HG03342 (cell line): ENCODE data around the gene SMPD4.
"Not testable (repeated sequence)": the region's sequence is repeated elsewhere in the genome, so short reads cannot be mapped to it uniquely, and the experiment has no call there.

Source experiments
- ATAC-seq: cut with Tn5 transposase; IDR thresholded peaks from one replicate; pipeline ENCODE4 v1.9.1; 2021; ENCODE audit warnings: mild to moderate bottlenecking, moderate library complexity; ENCODE audit not compliant: unreplicated experiment

The SMPD4 gene, protein sequence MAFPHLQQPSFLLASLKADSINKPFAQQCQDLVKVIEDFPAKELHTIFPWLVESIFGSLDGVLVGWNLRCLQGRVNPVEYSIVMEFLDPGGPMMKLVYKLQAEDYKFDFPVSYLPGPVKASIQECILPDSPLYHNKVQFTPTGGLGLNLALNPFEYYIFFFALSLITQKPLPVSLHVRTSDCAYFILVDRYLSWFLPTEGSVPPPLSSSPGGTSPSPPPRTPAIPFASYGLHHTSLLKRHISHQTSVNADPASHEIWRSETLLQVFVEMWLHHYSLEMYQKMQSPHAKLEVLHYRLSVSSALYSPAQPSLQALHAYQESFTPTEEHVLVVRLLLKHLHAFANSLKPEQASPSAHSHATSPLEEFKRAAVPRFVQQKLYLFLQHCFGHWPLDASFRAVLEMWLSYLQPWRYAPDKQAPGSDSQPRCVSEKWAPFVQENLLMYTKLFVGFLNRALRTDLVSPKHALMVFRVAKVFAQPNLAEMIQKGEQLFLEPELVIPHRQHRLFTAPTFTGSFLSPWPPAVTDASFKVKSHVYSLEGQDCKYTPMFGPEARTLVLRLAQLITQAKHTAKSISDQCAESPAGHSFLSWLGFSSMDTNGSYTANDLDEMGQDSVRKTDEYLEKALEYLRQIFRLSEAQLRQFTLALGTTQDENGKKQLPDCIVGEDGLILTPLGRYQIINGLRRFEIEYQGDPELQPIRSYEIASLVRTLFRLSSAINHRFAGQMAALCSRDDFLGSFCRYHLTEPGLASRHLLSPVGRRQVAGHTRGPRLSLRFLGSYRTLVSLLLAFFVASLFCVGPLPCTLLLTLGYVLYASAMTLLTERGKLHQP

DNA sequence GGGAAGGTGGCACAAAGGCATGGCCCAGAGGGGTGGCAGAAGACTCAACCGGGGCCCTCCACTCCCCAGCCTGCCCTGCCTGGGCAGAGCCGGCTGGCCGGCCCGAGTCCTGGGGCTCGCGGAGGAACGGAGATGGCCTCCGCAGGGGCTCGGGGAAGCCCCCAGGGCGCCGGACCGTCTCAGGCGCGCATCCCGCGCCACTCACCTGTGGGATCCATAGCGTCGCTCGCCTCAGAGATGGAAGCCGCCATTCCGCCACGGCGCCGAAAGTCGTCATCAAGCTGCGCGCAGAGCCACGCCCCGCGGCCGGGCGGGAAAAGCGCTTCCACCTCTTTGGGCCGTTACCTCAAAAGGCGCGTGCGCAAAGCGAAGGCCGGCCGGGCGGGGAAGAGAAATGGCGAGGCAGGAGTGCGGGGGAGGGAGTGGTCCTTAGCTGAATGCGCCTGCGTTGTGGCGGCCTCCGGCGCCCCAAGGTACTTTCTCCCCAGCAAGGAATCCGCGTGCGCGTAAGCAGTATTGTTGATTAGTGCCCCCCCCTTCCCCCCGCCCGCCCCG, at the start of gene SMPD4:
Gene SMPD4 (minus strand): TSS at position 278 of the 555 bp plus-strand sequence. CDS start 5,010 bp downstream, outside the sequence.
- ATAC-seq, result peak; percentile 61

- ATAC-seq, result not testable (repeated sequence)
Measured at GRCh38 chr2:130230907-130231306, 49.5 kb upstream of the SMPD4 start.

- not testable (repeated sequence) for ATAC-seq
Measured at GRCh38 chr2:130230376-130230775, 49.0 kb upstream of the SMPD4 start.

DNA sequence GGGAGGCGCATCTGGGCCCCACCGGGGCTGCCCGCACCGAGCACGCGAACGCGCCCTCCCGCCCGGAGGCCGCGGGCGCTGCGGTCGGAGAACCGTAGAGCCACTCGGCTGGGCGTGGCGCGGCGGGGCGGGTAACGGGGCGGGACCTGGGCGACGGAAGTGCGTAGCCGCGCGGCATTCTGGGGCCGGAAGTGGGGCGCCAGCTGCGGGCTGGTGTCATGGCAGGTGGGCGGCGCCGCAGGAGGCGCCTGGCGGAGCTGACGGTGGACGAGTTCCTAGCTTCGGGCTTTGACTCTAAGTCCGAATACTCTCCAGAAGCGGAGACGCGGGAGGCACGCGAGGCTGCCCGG, 47.7 kb upstream of the SMPD4 start:
- ATAC-seq, result not testable (repeated sequence)

GRCh38 chr2:130228467-130229160, 47.2 kb upstream of the SMPD4 start:
- ATAC-seq, result not testable (repeated sequence)

DNA sequence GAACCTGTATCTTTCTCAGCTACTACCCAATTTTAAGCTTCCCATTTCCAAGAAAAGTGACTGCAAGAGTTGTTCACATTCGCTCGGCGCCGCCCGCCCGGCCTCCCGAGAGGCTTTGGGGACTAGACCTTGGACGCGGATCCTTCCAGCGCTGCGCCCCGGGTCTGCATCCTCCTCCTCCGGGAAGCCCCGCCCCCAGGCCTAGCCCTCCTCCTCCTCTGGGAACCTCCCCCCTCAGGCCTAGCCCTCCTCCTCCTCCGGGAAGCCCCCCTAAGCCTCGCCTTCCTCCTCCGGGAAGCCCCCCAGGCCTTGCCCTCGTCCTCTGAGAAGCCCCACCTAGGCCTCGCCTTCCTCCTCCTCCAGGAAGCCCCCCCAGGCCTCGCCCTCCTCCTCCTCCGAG, 46.6 kb upstream of the SMPD4 start:
- ATAC-seq, result not testable (repeated sequence)

DNA sequence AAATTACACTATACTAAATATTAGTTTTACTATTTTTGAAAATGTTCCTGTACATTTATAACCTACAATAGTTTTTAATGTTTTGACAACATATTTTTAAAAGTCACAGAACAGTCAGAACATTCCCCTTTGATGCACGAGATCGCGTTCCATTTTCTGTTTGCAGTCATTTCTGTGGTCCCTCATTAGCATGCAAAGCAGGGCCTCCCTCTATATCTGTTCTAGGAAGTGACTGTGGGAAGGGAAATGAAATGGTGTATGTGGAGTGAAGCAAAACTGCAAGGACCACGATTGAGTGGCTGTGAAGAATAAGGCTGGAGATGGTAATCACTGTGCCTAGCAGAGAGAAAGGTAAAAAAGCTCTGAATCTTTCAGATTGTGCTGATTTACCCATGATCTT, 41.1 kb upstream of the SMPD4 start:
- peak; percentile 81 for ATAC-seq

- ATAC-seq, result not testable (repeated sequence)
Measured at GRCh38 chr2:130220505-130220904, 39.1 kb upstream of the SMPD4 start.

GRCh38 chr2:130219147-130219546, 37.7 kb upstream of the SMPD4 start:
- ATAC-seq, result not testable (repeated sequence)

GRCh38 chr2:130207051-130207450, 25.6 kb upstream of the SMPD4 start:
- not testable (repeated sequence) for ATAC-seq

- ATAC-seq, result not testable (repeated sequence)
Measured at GRCh38 chr2:130203150-130203549, 21.7 kb upstream of the SMPD4 start.

GRCh38 chr2:130202518-130202917, 21.1 kb upstream of the SMPD4 start:
- ATAC-seq, result not testable (repeated sequence)

DNA sequence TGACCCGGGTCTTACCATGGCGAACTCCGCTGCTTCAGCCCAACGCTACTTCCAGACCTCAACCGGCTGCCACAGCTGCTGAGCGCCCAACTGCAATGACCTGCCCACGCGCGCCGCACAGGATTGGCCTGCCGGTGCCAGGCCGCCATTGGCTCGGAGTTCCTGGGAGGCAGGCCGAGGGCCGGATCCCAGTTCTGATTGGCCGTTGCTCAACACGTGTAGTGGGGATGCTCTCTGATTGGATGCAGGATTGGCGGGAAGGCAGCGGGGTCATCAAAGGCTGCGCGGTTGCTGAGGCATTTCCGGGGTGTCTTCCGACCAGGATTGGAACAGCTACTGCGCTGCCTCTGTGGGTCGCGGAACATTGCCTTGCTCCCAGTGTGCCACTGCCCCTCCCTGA, 16.9 kb upstream of the SMPD4 start, which contains the start of gene TUBA3E:
Gene TUBA3E (minus strand): TSS at position 97 of the 400 bp plus-strand sequence. CDS start 79 bp downstream, at position 18.
- no peak for ATAC-seq

DNA sequence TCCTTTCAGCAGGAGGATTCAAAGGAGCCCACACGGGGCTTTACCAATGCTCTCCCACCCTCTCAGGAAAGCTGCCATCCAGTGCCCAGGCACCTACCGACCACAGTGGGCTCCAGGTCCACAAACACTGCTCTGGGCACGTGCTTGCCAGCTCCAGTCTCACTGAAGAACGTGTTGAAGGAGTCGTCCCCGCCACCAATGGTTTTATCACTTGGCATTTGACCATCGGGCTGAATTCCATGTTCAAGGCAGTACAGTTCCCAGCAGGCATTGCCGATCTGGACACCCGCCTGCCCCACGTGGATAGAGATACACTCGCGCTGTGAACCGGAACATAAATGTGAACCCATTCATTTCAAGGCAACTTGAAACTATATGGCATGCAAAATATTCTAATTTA, 14.7 kb upstream of the SMPD4 start:
- not testable (repeated sequence) for ATAC-seq

DNA sequence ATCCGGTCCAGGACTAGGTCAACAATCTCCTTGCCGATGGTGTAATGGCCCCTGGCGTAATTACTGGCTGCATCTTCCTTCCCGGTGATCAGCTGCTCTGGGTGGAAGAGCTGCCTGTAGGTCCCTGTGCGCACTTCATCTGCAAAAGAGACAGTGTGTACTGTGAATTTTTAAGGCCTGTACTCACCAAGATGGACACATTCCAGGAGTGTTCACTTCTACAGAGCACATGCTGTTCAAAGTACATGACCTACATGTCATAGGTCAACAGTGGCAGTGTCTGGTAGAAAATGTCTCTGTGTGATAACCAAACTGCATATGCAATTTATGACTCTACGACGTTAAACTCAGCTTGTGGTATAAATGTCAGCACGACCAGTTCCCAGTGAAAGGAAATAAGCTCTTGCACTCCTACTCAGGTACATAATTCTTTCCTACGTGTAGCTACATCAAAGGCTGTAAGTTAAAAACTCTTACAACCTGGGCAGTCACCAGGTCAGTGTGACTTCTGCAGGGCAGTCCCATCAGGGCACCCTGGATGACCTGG, 13.8 kb upstream of the SMPD4 start:
- ATAC-seq, result not testable (repeated sequence)

GRCh38 chr2:130193824-130194223, 12.4 kb upstream of the SMPD4 start:
- ATAC-seq, result not testable (repeated sequence)

DNA sequence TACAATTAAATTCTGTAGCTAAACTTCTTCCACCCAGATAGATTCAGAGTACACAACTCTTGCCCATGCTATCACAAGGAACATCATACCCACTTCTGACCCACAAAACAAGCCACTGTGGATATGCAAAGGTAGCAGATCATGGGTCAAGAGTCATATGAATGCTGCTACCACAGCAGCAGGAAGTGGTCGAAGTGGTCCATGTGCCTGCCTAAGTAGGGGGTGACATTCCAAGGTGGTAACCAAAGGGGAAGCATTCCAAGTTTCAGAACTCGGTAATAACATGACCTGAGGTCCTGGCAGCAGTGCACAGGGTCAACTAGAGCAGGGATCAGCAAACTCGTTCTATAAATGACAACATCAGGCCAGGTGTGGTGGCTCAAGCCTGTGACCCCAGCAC, 11.0 kb upstream of the SMPD4 start:
- not testable (repeated sequence) for ATAC-seq

GRCh38 chr2:130191319-130191718, 9.9 kb upstream of the SMPD4 start:
- not testable (repeated sequence) for ATAC-seq

DNA sequence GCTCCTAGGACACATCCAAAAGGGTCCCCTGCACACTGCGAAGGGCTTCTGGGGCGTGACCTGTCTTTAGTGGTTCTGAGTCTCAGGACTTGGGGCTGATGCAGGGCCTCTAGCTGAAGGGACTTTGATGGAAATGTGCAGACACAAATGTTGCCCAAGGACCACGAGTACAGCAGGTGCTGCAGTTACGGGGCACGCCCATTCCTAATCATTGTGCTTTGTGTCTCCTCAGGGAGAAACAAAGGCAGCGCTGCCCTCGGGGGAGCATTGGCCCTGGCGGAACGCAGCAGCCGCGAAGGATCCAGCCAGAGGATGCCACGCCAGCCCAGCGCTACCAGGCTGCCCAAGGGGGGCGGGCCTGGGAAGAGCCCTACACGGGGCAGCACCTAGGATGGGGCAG, 8.8 kb upstream of the SMPD4 start:
- ATAC-seq, result no peak

GRCh38 chr2:130188958-130189357, 7.6 kb upstream of the SMPD4 start:
- not testable (repeated sequence) for ATAC-seq
